Vagina (tissue), 2 donors: ENCODE measurements around the gene DAZAP1. TPM values are rescaled to one million over a fixed set of nuclear protein-coding genes. Genes with fewer than 3 reads are reported as not detected.

ENCODE experiments used
- DNase-seq, 2 donors: peaks; one replicate each; pipeline ENCODE4 v3.0.0-alpha.2; 2017; ENCODE audit errors: extremely low spot score in 2 of 2
- H3K27ac ChIP-seq: fragments of 200-600 bp; sonication (generic); one replicate; pipeline ENCODE4 v1.5.1; 2019
- H3K27me3 ChIP-seq: fragments of 200-600 bp; sonication (generic); one replicate; pipeline ENCODE4 v1.5.1; 2019
- H3K36me3 ChIP-seq, 2 donors: fragments of 200-600 bp; sonication (generic); one replicate each; pipeline ENCODE4 v1.5.1; 2017 to 2019
- H3K4me1 ChIP-seq: fragments of 200-600 bp; sonication (generic); one replicate; pipeline ENCODE4 v1.5.1; 2019
- H3K4me3 ChIP-seq, 2 donors: fragments of 200-600 bp; sonication (generic); 1 replicate in 1 of 2; 2 replicates in 1 of 2; pipeline ENCODE4 v1.5.1; 2016 to 2019
- H3K9me3 ChIP-seq: fragments of 200-600 bp; sonication (generic); one replicate; pipeline ENCODE4 v1.5.1; 2019
- POLR2A ChIP-seq, 2 donors: fragments of 450-650 bp; IDR thresholded peaks; one replicate each; pipeline ENCODE4 v1.6.1; 2017; ENCODE audit warnings: antibody characterized with exemption in 2 of 2, mild to moderate bottlenecking in 2 of 2, moderate library complexity in 2 of 2
- POLR2AphosphoS5 ChIP-seq, 2 donors: sonication (generic); formaldehyde crosslinking; IDR thresholded peaks; one replicate each; pipeline ENCODE4 v1.9.0; 2017; ENCODE audit warnings: antibody characterized with exemption in 2 of 2, mild to moderate bottlenecking in 2 of 2, low read depth in 1 of 2; ENCODE audit not compliant: insufficient read depth in 1 of 2
- intact Hi-C: fragments of 100-400 bp; cut with DNase I; formaldehyde crosslinking; loops from one replicate; pipeline ENCODE4 v1.15.1; 2023
- total RNA-seq: library from RNA; depleted of rRNA; stranded (reverse); fragments of >200 nt; gene quantifications from one replicate; pipeline ENCODE4 v1.2.3, GENCODE V29; 2016
- TF ChIP-seq, protein P1 (sequence below), 3 experiments: fragments of 450-650 bp in 2 of 3; fragments of 200-600 bp in 1 of 3; sonication (generic) in 1 of 3; IDR thresholded peaks; one replicate each; pipeline ENCODE4 v1.5.1; 2017 to 2019; ENCODE audit warnings: antibody characterized with exemption in 3 of 3, mild to moderate bottlenecking in 2 of 3, moderate library complexity in 2 of 3

DAZAP1 gene
- total RNA-seq, 1 donor from 2014 or later: 29.7 TPM

DNA sequence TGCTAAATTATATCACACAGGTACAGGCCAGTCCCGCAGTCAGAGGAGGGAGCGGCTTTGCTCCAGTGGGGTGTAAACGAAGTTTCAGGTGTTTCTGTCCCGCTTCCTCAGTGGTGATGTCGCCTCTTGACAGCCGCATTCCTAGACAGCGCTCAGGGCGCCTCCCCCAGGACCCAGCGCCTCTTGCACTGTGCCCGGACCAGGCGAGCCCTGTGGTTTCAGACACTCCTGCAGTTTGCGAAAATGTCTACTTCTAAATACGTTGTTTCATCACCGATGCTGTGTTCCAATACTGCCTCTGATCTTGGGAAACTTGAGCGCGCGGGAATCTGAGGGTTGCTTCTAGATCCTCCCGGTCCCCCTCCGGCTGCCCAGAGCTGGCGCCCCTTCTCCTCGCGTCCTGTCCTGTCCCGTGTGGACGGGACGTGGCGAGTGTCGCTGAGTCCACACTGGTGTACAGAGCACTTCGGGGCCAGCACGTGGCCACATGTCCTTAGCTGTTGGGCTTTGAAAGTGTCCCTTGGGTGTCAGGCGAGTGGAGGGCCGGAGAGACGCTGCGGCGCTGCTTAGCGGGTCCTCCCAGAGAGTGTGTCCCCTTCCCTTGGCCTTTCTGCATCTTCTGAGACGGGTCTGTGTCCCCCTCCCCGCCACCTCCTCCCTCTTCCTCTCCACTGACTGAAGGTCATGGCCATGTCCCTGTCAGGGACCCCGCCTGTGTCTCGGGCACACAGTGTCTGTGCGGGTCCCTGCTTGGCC, 16.2 kb downstream of the DAZAP1 start:
- H3K27ac ChIP-seq: no peak overlapping the region
- H3K4me3 ChIP-seq: no peak overlapping the region
- DNase-seq: no peak
- no peaks in the 10 kb centered on the region for H3K27me3 ChIP-seq
- intact Hi-C loops: no loop called here
- H3K36me3 ChIP-seq: peaks cover 0 to 70% of the 10 kb centered on the region in 2 donors
- H3K9me3 ChIP-seq: no peaks in the 10 kb centered on the region
- peaks cover 19% of the 10 kb centered on the region for H3K4me1 ChIP-seq
- TF ChIP-seq, protein P1, sequence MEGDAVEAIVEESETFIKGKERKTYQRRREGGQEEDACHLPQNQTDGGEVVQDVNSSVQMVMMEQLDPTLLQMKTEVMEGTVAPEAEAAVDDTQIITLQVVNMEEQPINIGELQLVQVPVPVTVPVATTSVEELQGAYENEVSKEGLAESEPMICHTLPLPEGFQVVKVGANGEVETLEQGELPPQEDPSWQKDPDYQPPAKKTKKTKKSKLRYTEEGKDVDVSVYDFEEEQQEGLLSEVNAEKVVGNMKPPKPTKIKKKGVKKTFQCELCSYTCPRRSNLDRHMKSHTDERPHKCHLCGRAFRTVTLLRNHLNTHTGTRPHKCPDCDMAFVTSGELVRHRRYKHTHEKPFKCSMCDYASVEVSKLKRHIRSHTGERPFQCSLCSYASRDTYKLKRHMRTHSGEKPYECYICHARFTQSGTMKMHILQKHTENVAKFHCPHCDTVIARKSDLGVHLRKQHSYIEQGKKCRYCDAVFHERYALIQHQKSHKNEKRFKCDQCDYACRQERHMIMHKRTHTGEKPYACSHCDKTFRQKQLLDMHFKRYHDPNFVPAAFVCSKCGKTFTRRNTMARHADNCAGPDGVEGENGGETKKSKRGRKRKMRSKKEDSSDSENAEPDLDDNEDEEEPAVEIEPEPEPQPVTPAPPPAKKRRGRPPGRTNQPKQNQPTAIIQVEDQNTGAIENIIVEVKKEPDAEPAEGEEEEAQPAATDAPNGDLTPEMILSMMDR (IDR thresholded peaks at IDR 0.05): no peak
- TF ChIP-seq POLR2AphosphoS5 (IDR thresholded peaks at IDR 0.05; ENCODE audit: insufficient read depth in 1 of 2, low read depth in 1 of 2): no peak
- no peak for TF ChIP-seq POLR2A (IDR thresholded peaks at IDR 0.05)

DNA sequence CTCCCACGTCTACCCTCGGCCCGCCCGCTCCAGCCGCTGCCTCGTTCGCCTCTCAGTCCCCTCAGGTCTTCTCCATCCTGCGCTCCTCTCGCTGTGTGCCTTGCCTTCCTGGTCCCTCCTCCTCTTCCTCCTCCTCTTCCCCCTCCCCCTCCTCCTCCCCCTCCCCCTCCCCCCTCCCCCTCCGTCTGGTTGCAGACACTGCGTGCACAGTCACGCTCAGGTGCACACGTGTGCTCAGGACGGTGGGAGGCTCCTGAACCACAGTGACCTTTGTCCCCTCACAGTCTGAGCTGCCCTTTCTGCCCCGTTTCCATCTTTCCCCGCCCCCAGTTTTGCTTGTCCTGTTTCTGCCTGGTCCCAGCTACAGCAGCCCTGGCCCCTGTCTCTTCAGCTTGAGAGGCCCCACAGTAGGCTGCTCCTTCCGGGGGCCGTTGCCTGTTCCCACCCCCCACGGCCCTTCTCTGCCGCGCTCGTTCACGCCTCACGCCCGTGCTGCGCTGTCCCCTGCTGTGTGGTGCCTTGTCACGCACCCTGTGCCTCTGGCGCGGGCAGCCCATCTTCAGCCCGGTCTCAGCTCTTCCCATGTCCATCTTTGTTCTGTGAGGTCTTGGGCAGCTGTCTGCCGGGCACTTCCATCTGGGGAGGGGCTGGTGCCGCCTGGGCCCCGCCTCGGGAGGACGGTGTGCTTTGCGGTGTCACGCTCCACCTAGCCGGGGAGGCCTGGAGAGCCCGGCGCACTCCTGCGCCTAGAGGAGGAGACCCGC, 17.0 kb downstream of the DAZAP1 start:
- H3K4me1 ChIP-seq: peaks cover 13% of the 10 kb centered on the region
- H3K27ac ChIP-seq: no peak overlapping the region
- H3K4me3 ChIP-seq: no peak overlapping the region
- H3K36me3 ChIP-seq: peaks cover 0 to 70% of the 10 kb centered on the region in 2 donors
- no peak for DNase-seq
- no peaks in the 10 kb centered on the region for H3K9me3 ChIP-seq
- intact Hi-C loops: no loop called here
- no peak for TF ChIP-seq POLR2A (IDR thresholded peaks at IDR 0.05)
- TF ChIP-seq, protein P1 (IDR thresholded peaks at IDR 0.05): no peak
- no peak for TF ChIP-seq POLR2AphosphoS5 (IDR thresholded peaks at IDR 0.05; ENCODE audit: insufficient read depth in 1 of 2, low read depth in 1 of 2)
- no peaks in the 10 kb centered on the region for H3K27me3 ChIP-seq

DNA sequence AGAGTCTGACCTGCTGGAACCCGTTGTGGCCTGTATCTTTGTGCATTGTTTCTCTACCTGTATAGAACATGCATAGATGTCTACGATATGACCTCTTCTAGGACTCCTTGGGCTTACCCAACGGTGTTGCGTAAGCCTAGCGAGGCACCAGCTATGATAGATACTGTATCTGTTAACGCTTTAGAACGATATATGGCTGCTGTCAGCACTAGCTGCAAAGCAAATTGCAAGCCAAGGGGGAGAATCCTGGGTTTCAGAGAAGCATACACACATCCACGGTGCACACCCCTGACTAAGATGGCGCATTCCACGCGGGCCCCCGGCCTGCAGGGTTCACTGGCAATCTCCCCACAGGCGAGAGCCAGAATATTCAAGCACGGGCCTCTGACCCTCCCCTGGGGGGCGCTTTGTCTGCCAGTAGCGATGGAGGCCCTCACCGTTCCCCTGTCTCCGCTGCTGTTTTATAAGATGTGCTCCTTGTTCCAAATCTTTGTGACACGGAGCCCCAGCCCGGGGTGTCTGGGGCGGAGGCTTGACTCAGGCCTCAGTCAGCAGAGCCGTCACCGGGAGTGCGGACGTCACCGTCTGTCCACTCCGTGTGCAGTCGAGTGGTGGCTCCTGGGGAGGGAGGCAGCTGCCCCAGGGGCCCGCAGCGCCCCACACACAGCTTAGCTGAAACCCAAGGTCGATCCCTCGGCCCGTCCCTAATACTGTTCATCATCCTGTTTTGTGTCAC, 17.9 kb downstream of the DAZAP1 start:
- DNase-seq: no peak
- Histone ChIP-seq H3K4me3 (no peak overlapping the region), H3K27me3 (no peaks in the 10 kb centered on the region), H3K9me3 (no peaks in the 10 kb centered on the region), H3K36me3 (peaks cover 0 to 74% of the 10 kb centered on the region in 2 donors), H3K4me1 (peaks cover 12% of the 10 kb centered on the region), H3K27ac (peak overlapping the region; percentile 49)
- TF ChIP-seq, protein P1 (IDR thresholded peaks at IDR 0.05): no peak
- TF ChIP-seq POLR2AphosphoS5 (IDR thresholded peaks at IDR 0.05; ENCODE audit: insufficient read depth in 1 of 2, low read depth in 1 of 2): peak in 1 of 2 donors; percentile 74
- intact Hi-C loops: no loop called here

DNA sequence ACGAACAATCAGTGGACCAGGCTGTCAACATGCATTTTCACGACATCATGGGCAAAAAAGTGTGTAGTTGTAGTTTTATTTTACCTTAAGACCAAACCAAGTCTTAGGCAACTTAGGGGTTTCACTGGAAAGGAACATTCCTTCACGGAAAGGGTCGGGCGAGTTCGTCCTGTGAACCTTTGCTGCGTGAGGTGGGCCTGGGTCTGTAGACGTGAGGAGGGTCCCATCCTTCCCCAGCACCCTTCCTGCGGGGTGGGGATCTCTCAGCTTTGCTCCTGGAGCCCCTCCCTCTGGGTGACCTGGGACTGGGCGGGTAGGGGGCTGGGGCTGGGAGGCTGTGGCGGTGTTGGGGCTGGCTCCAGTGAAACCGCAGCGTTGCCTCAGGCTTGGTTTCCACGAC, 18.5 kb downstream of the DAZAP1 start:
- Histone ChIP-seq H3K27ac (peak overlapping the region; percentile 49), H3K27me3 (no peaks in the 10 kb centered on the region), H3K4me3 (no peak overlapping the region), H3K9me3 (no peaks in the 10 kb centered on the region), H3K4me1 (peaks cover 12% of the 10 kb centered on the region), H3K36me3 (peaks cover 0 to 74% of the 10 kb centered on the region in 2 donors)
- intact Hi-C loops: no loop called here
- DNase-seq: no peak
- TF ChIP-seq, protein P1 (IDR thresholded peaks at IDR 0.05): no peak
- TF ChIP-seq POLR2A (IDR thresholded peaks at IDR 0.05) (no peak), POLR2AphosphoS5 (IDR thresholded peaks at IDR 0.05; ENCODE audit: insufficient read depth in 1 of 2, low read depth in 1 of 2) (no peak)
